Measurements from ENCODE around the gene SH3PXD2B. TPM values are rescaled to one million over a fixed set of nuclear protein-coding genes. Genes with fewer than 3 reads are reported as not detected.

The SH3PXD2B gene
- total and polyA plus RNA-seq, 2 of the 13 experiments (the other 11 are each of a cell fraction or from before 2014, with no cell fraction given): 3.4 to 4.6 TPM

- TF ChIP-seq ZBTB3 (CRISPR knock-in tag; IDR thresholded peaks at IDR 0.05; ENCODE audit: borderline replicate concordance, low read depth) (no peak), ZNF558 (CRISPR knock-in tag; IDR thresholded peaks at IDR 0.05; ENCODE audit: borderline replicate concordance) (no peak), ZNF142 (CRISPR knock-in tag; IDR thresholded peaks at IDR 0.05) (no peak), ZNF607 (CRISPR knock-in tag; IDR thresholded peaks at IDR 0.05; ENCODE audit: borderline replicate concordance) (no peak), NFATC3 (CRISPR knock-in tag; IDR thresholded peaks at IDR 0.05) (no peak), REL (CRISPR knock-in tag; conservative IDR thresholded peaks at IDR 0.05) (no peak), ZNF737 (CRISPR knock-in tag; IDR thresholded peaks at IDR 0.05; ENCODE audit: borderline replicate concordance) (no peak), FOXJ3 (CRISPR knock-in tag; IDR thresholded peaks at IDR 0.05; ENCODE audit: borderline replicate concordance) (0 out of 2 replicates have a peak, but pooled peaks have one; percentile 39), ZNF773 (CRISPR knock-in tag; IDR thresholded peaks at IDR 0.05; ENCODE audit: borderline replicate concordance) (no peak), IRF9 (CRISPR knock-in tag; IDR thresholded peaks at IDR 0.05; ENCODE audit: borderline replicate concordance) (no peak), ZNF136 (CRISPR knock-in tag; IDR thresholded peaks at IDR 0.05; ENCODE audit: low read depth) (no peak), HDAC1 (CRISPR knock-in tag; IDR thresholded peaks at IDR 0.05) (0 out of 2 replicates have a peak, but pooled peaks have one; percentile 42), ZBTB26 (CRISPR knock-in tag; IDR thresholded peaks at IDR 0.05; ENCODE audit: borderline replicate concordance) (no peak), ZNF496 (CRISPR knock-in tag; IDR thresholded peaks at IDR 0.05; ENCODE audit: insufficient replicate concordance) (no peak), EED (CRISPR knock-in tag; IDR thresholded peaks at IDR 0.05) (no peak), ZNF841 (CRISPR knock-in tag; IDR thresholded peaks at IDR 0.05; ENCODE audit: borderline replicate concordance) (no peak), MAX (IDR thresholded peaks at IDR 0.05) (peak; percentile 54; the same call in 1 of the 2 replicates), PREB (CRISPR knock-in tag; IDR thresholded peaks at IDR 0.05) (no peak)
Measured at GRCh38 chr5:172428224-172429166, 25.8 kb downstream of the SH3PXD2B start (continued).
